GM13977 (cell line): Measurements from ENCODE around the gene ASCL4.

Experiments used
- DNase-seq: peaks from one replicate; pipeline ENCODE4 v3.0.0; 2012; ENCODE audit warnings: low spot score
- in situ Hi-C: fragments of 300-500 bp; cut with MboI; formaldehyde crosslinking; loops from one replicate; pipeline ENCODE4 v1.12.0; 2022; ENCODE audit warnings: low sequenced_read_pairs, low pct_unique_long_range_greater_than_20kb, mixed read lengths, inconsistent platforms; ENCODE audit not compliant: unreplicated experiment
- TF ChIP-seq, protein P1 (sequence below): IDR thresholded peaks from 2 replicates; pipeline ENCODE4 v1.5.1; 2012; ENCODE audit warnings: mild to moderate bottlenecking, control low read depth; ENCODE audit not compliant: insufficient read depth; ENCODE audit errors: extremely low read depth, missing control alignments

ASCL4 gene

GRCh38 chr12:107761502-107761904 is 13.0 kb upstream of the ASCL4 start:
- TF ChIP-seq, protein P1, sequence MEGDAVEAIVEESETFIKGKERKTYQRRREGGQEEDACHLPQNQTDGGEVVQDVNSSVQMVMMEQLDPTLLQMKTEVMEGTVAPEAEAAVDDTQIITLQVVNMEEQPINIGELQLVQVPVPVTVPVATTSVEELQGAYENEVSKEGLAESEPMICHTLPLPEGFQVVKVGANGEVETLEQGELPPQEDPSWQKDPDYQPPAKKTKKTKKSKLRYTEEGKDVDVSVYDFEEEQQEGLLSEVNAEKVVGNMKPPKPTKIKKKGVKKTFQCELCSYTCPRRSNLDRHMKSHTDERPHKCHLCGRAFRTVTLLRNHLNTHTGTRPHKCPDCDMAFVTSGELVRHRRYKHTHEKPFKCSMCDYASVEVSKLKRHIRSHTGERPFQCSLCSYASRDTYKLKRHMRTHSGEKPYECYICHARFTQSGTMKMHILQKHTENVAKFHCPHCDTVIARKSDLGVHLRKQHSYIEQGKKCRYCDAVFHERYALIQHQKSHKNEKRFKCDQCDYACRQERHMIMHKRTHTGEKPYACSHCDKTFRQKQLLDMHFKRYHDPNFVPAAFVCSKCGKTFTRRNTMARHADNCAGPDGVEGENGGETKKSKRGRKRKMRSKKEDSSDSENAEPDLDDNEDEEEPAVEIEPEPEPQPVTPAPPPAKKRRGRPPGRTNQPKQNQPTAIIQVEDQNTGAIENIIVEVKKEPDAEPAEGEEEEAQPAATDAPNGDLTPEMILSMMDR: no peak
- in situ Hi-C loops: no loop called here
- DNase-seq: no peak

DNA sequence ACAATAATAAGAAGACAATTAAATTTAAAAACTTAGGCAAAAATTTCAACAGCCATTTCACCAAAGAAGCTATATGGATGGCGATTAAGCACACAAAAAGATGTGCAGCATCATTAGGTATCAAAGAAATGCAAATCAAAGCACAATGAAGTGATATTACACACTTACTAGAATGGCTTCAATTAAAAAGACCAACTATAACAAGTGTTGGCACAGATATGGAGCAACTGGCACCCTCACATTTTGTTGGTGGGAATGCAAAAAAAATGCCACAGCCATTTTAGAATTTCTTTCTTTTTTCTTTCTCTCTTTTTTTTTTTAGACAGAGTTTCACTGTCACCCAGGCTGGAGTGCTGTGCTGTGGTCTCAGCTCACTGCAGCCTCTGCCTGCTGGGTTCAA is 11.6 kb upstream of the ASCL4 start:
- TF ChIP-seq, protein P1: no peak
- no peak for DNase-seq
- in situ Hi-C loops: no loop called here

- TF ChIP-seq, protein P1: no peak
- in situ Hi-C loops: no loop called here
- DNase-seq: no peak
These were observed 9.9 kb upstream of the ASCL4 start for GRCh38 chr12:107764626-107765025.

DNA sequence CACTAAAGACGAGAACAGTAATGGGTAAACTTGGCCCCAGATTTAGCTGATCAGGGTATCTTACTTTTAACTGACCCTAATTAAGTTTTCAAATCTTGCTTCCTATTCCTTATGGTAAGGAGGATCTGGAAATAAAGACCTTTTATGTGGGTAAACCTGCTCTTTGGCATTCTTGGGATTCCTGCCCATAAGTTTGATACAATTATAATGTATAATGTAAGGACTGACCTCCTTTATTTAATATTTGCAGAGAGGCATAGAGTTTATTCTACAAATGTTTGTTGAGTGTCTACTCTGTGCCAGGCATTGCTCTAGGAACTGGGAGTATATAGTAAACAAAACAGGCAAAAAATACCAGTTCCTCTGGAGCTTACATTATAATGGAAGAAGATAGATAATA is 9.2 kb upstream of the ASCL4 start:
- in situ Hi-C loops: no loop called here
- no peak for DNase-seq
- TF ChIP-seq, protein P1: no peak

- no peak for DNase-seq
- in situ Hi-C loops: no loop called here
- TF ChIP-seq, protein P1: no peak
These were observed 7.0 kb upstream of the ASCL4 start for GRCh38 chr12:107767466-107767865.

DNA sequence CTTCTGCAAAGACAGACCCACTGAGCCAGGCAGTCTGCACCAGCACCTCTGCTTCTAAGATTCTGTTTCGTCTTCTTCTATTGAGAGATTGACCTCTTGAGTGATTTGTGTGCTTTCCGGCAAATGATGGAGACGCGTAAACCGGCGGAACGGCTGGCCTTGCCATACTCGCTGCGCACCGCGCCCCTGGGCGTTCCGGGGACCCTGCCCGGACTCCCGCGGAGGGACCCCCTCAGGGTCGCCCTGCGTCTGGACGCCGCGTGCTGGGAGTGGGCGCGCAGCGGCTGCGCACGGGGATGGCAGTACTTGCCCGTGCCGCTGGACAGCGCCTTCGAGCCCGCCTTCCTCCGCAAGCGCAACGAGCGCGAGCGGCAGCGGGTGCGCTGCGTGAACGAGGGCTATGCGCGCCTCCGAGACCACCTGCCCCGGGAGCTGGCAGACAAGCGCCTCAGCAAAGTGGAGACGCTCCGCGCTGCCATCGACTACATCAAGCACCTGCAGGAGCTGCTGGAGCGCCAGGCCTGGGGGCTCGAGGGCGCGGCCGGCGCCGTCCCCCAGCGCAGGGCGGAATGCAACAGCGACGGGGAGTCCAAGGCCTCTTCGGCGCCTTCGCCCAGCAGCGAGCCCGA is 703 bp downstream of the ASCL4 start:
- in situ Hi-C loops: no loop called here
- peak; percentile 30 for DNase-seq
- TF ChIP-seq, protein P1: no peak
